ENCODE measurements around the gene LSAMP. TPM values are rescaled to one million over a fixed set of nuclear protein-coding genes. Genes with fewer than 3 reads are reported as not detected.
A peak's percentile ranks its signal among the peaks of the same experiment; 100 is the strongest.

Gene LSAMP
- total RNA-seq, 1 experiment from 2014 or later: not detected

- Histone ChIP-seq H3K27me3 (ENCODE audit: insufficient read depth, low read depth) (no peaks in the 10 kb centered on the region), H3K4me3 (no peak overlapping the region), H3K36me3 (ENCODE audit: low read depth) (no peaks in the 10 kb centered on the region), H2AFZ (no peak overlapping the region), H3K27ac (no peak overlapping the region), H4K20me1 (ENCODE audit: insufficient read depth) (no peaks in the 10 kb centered on the region), H3K4me2 (no peak overlapping the region), H3F3A (ENCODE audit: insufficient read depth, low read depth) (no peaks in the 10 kb centered on the region), H3K4me1 (replicated peaks; ENCODE audit: insufficient read depth) (no peaks in the 10 kb centered on the region), H3K79me2 (ENCODE audit: low read depth) (no peaks in the 10 kb centered on the region), H3K9me3 (ENCODE audit: insufficient read depth, low read depth) (no peaks in the 10 kb centered on the region), H3K9me2 (ENCODE audit: insufficient read depth) (no peaks in the 10 kb centered on the region)
- no peak for TF ChIP-seq CTCF (conservative IDR thresholded peaks at IDR 0.05)
- no peak for TF ChIP-seq EZH2 (IDR thresholded peaks at IDR 0.05; ENCODE audit: low read depth)
- DNase-seq: no peak
- intact Hi-C loops (cut with micrococcal nuclease; ENCODE audit: unreplicated experiment): no loop called here
- CTCF ChIA-PET: no interaction called here
- POLR2A ChIA-PET (ENCODE audit: unreplicated experiment): interaction anchor here (0.6 kb wide), 1 partner anchor 103 kb away, joined by 3 read pairs; no protein-coding TSS in a partner anchor
- no TSS peak for BruUV-seq (replicated peaks)
Observed at GRCh38 chr3:116111765-116112164, 333.5 kb downstream of the LSAMP start.

GRCh38 chr3:116103868-116104530 is 341.3 kb downstream of the LSAMP start:
- BruUV-seq (replicated peaks): no TSS peak
- no peaks in the 10 kb centered on the region for H3K79me2 ChIP-seq (ENCODE audit: low read depth)
- H3F3A ChIP-seq (ENCODE audit: insufficient read depth, low read depth): no peaks in the 10 kb centered on the region
- no peak overlapping the region for H3K4me3 ChIP-seq
- no peaks in the 10 kb centered on the region for H3K27me3 ChIP-seq (ENCODE audit: insufficient read depth, low read depth)
- H3K36me3 ChIP-seq (ENCODE audit: low read depth): no peaks in the 10 kb centered on the region
- H3K27ac ChIP-seq: no peak overlapping the region
- ChIA-PET POLR2A (ENCODE audit: unreplicated experiment) (no interaction called here), CTCF (no interaction called here)
- H3K4me1 ChIP-seq (replicated peaks; ENCODE audit: insufficient read depth): no peaks in the 10 kb centered on the region
- intact Hi-C loops (cut with micrococcal nuclease; ENCODE audit: unreplicated experiment): no loop called here
- no peak overlapping the region for H3K4me2 ChIP-seq
- no peaks in the 10 kb centered on the region for H4K20me1 ChIP-seq (ENCODE audit: insufficient read depth)
- no peaks in the 10 kb centered on the region for H3K9me3 ChIP-seq (ENCODE audit: insufficient read depth, low read depth)
- peak overlapping the region; percentile 60; the same call in 1 of the 2 replicates for H2AFZ ChIP-seq
- no peak for DNase-seq
- TF ChIP-seq EZH2 (IDR thresholded peaks at IDR 0.05; ENCODE audit: low read depth) (no peak), CTCF (conservative IDR thresholded peaks at IDR 0.05) (no peak)
- no peaks in the 10 kb centered on the region for H3K9me2 ChIP-seq (ENCODE audit: insufficient read depth)

GRCh38 chr3:116102037-116102436 is 343.2 kb downstream of the LSAMP start:
- TF ChIP-seq CTCF (conservative IDR thresholded peaks at IDR 0.05) (no peak), EZH2 (IDR thresholded peaks at IDR 0.05; ENCODE audit: low read depth) (no peak)
- intact Hi-C loops (cut with micrococcal nuclease; ENCODE audit: unreplicated experiment): no loop called here

More at GRCh38 chr3:116102037-116102436, 343.2 kb downstream of the LSAMP start:
- no peak for DNase-seq
- H3K27me3 ChIP-seq (ENCODE audit: insufficient read depth, low read depth): no peaks in the 10 kb centered on the region
- no peaks in the 10 kb centered on the region for H3F3A ChIP-seq (ENCODE audit: insufficient read depth, low read depth)
- no peaks in the 10 kb centered on the region for H4K20me1 ChIP-seq (ENCODE audit: insufficient read depth)
- CTCF ChIA-PET: no interaction called here
- no peaks in the 10 kb centered on the region for H3K9me3 ChIP-seq (ENCODE audit: insufficient read depth, low read depth)
- H2AFZ ChIP-seq: no peak overlapping the region
- no TSS peak for BruUV-seq (replicated peaks)
- no peak overlapping the region for H3K4me2 ChIP-seq
- H3K27ac ChIP-seq: no peak overlapping the region
- no peaks in the 10 kb centered on the region for H3K79me2 ChIP-seq (ENCODE audit: low read depth)
- H3K36me3 ChIP-seq (ENCODE audit: low read depth): no peaks in the 10 kb centered on the region
- H3K4me1 ChIP-seq (replicated peaks; ENCODE audit: insufficient read depth): no peaks in the 10 kb centered on the region
- H3K4me3 ChIP-seq: no peak overlapping the region
- POLR2A ChIA-PET (ENCODE audit: unreplicated experiment): no interaction called here
- no peaks in the 10 kb centered on the region for H3K9me2 ChIP-seq (ENCODE audit: insufficient read depth)

Data from PC-9 (cell line).